ENCODE measurements around the gene CAMKK1. TPM values are rescaled to one million over a fixed set of nuclear protein-coding genes. Genes with fewer than 3 reads are reported as not detected.

The CAMKK1 gene
- total RNA-seq, 1 donor from 2014 or later: 3.8 TPM

DNA sequence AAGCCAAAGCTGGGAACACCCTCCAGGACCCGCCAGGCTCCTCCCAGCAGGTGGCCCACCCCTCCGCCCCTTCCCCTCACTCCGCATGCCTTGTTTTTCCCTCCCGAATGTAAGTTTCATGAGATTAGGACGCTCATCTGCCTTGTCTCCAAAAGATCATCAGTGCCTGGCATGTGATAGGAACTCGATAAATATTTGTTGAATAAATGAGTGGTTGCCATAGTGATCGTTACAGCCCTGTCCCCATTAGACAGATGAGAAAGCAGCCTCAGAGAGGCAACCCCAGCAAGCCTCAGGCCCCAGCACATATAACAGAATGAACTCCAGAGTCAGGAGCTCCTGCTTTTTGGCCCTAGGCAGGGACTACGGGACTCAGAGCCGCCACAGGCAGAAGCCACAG is 5.0 kb downstream of the CAMKK1 start:
- Mint-ChIP-seq H3K9me3 (ENCODE audit: unreplicated experiment) (no peaks in the 10 kb centered on the region), H3K4me1 (ENCODE audit: low read depth, unreplicated experiment) (peaks cover 38% of the 10 kb centered on the region), H3K27ac (ENCODE audit: unreplicated experiment) (no peak overlapping the region), H3K36me3 (ENCODE audit: low read depth, unreplicated experiment) (peaks cover 8% of the 10 kb centered on the region), H3K27me3 (ENCODE audit: low read depth, unreplicated experiment) (no peaks in the 10 kb centered on the region), H3K4me3 (ENCODE audit: unreplicated experiment) (no peak overlapping the region)
- H3K9me3 ChIP-seq (ENCODE audit: insufficient read depth, low read depth, low read length): no peaks in the 10 kb centered on the region
- H4K20me1 ChIP-seq (ENCODE audit: insufficient read depth, low read length): peaks cover 13% of the 10 kb centered on the region
- peak overlapping the region; percentile 74 for H3K9ac ChIP-seq (ENCODE audit: low read length)
- H3K79me2 ChIP-seq (ENCODE audit: insufficient read depth, low read length): peaks cover 27% of the 10 kb centered on the region
- H3K36me3 ChIP-seq (ENCODE audit: insufficient read depth, low read length): peaks cover 4% of the 10 kb centered on the region
- H3K4me2 ChIP-seq (ENCODE audit: low read length): peak overlapping the region; percentile 64
- H3K4me1 ChIP-seq (ENCODE audit: insufficient read depth, low read length): peaks cover 61% of the 10 kb centered on the region
- no peak for TF ChIP-seq EZH2 (IDR thresholded peaks at IDR 0.05; ENCODE audit: insufficient read depth, low read length)
- TF ChIP-seq, protein P1, sequence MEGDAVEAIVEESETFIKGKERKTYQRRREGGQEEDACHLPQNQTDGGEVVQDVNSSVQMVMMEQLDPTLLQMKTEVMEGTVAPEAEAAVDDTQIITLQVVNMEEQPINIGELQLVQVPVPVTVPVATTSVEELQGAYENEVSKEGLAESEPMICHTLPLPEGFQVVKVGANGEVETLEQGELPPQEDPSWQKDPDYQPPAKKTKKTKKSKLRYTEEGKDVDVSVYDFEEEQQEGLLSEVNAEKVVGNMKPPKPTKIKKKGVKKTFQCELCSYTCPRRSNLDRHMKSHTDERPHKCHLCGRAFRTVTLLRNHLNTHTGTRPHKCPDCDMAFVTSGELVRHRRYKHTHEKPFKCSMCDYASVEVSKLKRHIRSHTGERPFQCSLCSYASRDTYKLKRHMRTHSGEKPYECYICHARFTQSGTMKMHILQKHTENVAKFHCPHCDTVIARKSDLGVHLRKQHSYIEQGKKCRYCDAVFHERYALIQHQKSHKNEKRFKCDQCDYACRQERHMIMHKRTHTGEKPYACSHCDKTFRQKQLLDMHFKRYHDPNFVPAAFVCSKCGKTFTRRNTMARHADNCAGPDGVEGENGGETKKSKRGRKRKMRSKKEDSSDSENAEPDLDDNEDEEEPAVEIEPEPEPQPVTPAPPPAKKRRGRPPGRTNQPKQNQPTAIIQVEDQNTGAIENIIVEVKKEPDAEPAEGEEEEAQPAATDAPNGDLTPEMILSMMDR (IDR thresholded peaks at IDR 0.05; ENCODE audit: insufficient read depth, low read depth, low read length): no peak
- no peak overlapping the region for H2AFZ ChIP-seq (ENCODE audit: low read depth, low read length)
- no peaks in the 10 kb centered on the region for H3K27me3 ChIP-seq (ENCODE audit: insufficient read depth, low read length)
- peak overlapping the region; percentile 88 for H3K27ac ChIP-seq (ENCODE audit: low read depth, low read length)
- no peak for DNase-seq (ENCODE audit: low read depth)
- H3K4me3 ChIP-seq (ENCODE audit: insufficient read depth, low read depth, low read length): no peak overlapping the region
- FAIRE-seq: no peak

DNA sequence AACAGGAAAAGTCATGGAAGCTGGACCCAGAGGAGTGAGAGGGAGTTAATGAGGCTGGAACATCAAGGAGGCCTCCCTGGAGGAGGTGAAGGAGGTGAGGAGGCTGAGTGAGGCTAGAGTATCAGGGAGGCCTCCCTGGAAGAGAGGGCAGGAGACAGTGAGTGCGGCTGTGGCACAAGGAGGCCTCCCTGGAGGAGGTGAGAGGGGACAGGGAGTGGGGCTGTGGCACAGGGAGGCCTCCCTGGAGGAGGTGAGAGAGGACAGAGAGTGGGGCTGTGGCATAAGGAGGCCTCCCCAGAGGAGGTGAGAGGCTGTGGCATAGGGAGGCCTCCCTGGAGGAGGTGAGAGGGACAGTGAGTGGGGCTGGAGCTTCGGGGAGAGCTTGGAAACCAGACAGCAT is 5.5 kb downstream of the CAMKK1 start:
- Histone ChIP-seq H3K36me3 (ENCODE audit: insufficient read depth, low read length) (peaks cover 4% of the 10 kb centered on the region), H3K27me3 (ENCODE audit: insufficient read depth, low read length) (no peaks in the 10 kb centered on the region), H4K20me1 (ENCODE audit: insufficient read depth, low read length) (peaks cover 13% of the 10 kb centered on the region), H3K4me3 (ENCODE audit: insufficient read depth, low read depth, low read length) (no peak overlapping the region), H3K4me1 (ENCODE audit: insufficient read depth, low read length) (peaks cover 61% of the 10 kb centered on the region), H3K4me2 (ENCODE audit: low read length) (no peak overlapping the region), H3K9me3 (ENCODE audit: insufficient read depth, low read depth, low read length) (no peaks in the 10 kb centered on the region), H3K79me2 (ENCODE audit: insufficient read depth, low read length) (peaks cover 27% of the 10 kb centered on the region), H3K27ac (ENCODE audit: low read depth, low read length) (no peak overlapping the region), H2AFZ (ENCODE audit: low read depth, low read length) (no peak overlapping the region), H3K9ac (ENCODE audit: low read length) (peak overlapping the region; percentile 74)
- no peak for DNase-seq (ENCODE audit: low read depth)
- Mint-ChIP-seq H3K4me3 (ENCODE audit: unreplicated experiment) (no peak overlapping the region), H3K36me3 (ENCODE audit: low read depth, unreplicated experiment) (peaks cover 8% of the 10 kb centered on the region), H3K27ac (ENCODE audit: unreplicated experiment) (no peak overlapping the region), H3K4me1 (ENCODE audit: low read depth, unreplicated experiment) (peaks cover 38% of the 10 kb centered on the region), H3K9me3 (ENCODE audit: unreplicated experiment) (no peaks in the 10 kb centered on the region), H3K27me3 (ENCODE audit: low read depth, unreplicated experiment) (no peaks in the 10 kb centered on the region)
- TF ChIP-seq EZH2 (IDR thresholded peaks at IDR 0.05; ENCODE audit: insufficient read depth, low read length): no peak
- TF ChIP-seq, protein P1 (IDR thresholded peaks at IDR 0.05; ENCODE audit: insufficient read depth, low read depth, low read length): no peak
- no peak for FAIRE-seq

DNA sequence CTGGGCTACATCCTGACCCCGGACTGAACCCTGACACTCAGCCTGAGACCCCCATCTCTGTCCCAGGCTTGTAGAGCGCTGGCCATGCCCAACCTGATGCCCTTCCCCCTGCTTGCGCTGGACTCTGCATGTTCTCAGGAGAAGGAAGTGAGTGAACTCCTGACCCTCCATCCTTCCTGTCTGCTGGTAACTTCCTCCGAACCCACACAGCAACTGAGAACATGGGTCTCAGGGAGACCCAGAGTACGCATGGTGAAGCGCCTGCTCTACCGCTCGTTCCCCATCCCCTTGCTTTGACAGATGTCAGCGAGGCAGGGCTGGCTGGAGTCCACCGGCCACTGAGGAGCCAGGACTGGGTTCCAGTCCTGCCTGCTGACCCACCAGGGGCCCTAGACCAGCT is 6.1 kb downstream of the CAMKK1 start:
- Histone ChIP-seq H3K27me3 (ENCODE audit: insufficient read depth, low read length) (no peaks in the 10 kb centered on the region), H2AFZ (ENCODE audit: low read depth, low read length) (no peak overlapping the region), H4K20me1 (ENCODE audit: insufficient read depth, low read length) (peaks cover 13% of the 10 kb centered on the region), H3K9ac (ENCODE audit: low read length) (no peak overlapping the region), H3K4me3 (ENCODE audit: insufficient read depth, low read depth, low read length) (no peak overlapping the region), H3K4me1 (ENCODE audit: insufficient read depth, low read length) (peaks cover 58% of the 10 kb centered on the region), H3K4me2 (ENCODE audit: low read length) (no peak overlapping the region), H3K27ac (ENCODE audit: low read depth, low read length) (no peak overlapping the region), H3K36me3 (ENCODE audit: insufficient read depth, low read length) (peaks cover 4% of the 10 kb centered on the region), H3K9me3 (ENCODE audit: insufficient read depth, low read depth, low read length) (no peaks in the 10 kb centered on the region), H3K79me2 (ENCODE audit: insufficient read depth, low read length) (peaks cover 27% of the 10 kb centered on the region)
- DNase-seq (ENCODE audit: low read depth) (no peak), FAIRE-seq (no peak)
- H3K4me1 Mint-ChIP-seq (ENCODE audit: low read depth, unreplicated experiment): peaks cover 38% of the 10 kb centered on the region
- TF ChIP-seq, protein P1 (IDR thresholded peaks at IDR 0.05; ENCODE audit: insufficient read depth, low read depth, low read length): no peak
- no peak for TF ChIP-seq EZH2 (IDR thresholded peaks at IDR 0.05; ENCODE audit: insufficient read depth, low read length)
- H3K4me3 Mint-ChIP-seq (ENCODE audit: unreplicated experiment): no peak overlapping the region
- H3K9me3 Mint-ChIP-seq (ENCODE audit: unreplicated experiment): no peaks in the 10 kb centered on the region
- H3K27me3 Mint-ChIP-seq (ENCODE audit: low read depth, unreplicated experiment): no peaks in the 10 kb centered on the region
- H3K36me3 Mint-ChIP-seq (ENCODE audit: low read depth, unreplicated experiment): peaks cover 8% of the 10 kb centered on the region
- peak overlapping the region; percentile 53 for H3K27ac Mint-ChIP-seq (ENCODE audit: unreplicated experiment)

Measured in astrocyte (in vitro differentiated cells and primary cell).